AG04449 (cell line): Measurements from ENCODE around the gene CASTOR1.

ENCODE experiments used
- CTCF ChIA-PET: fragments of 350-600 bp; formaldehyde crosslinking; extraction: SDS; loops from one replicate; lab custom pipeline; 2021; ENCODE audit warnings: antibody characterized with exemption; lab: Yijun Ruan, JAX
- POLR2A ChIA-PET: fragments of 400-600, 350-600 bp; formaldehyde crosslinking; extraction: SDS; loops from one replicate; lab custom pipeline; 2020; ENCODE audit warnings: antibody characterized with exemption, inconsistent platforms; lab: Yijun Ruan, JAX
- DNase-seq: peaks from one replicate; pipeline ENCODE4 v3.0.0-alpha.2; 2010; ENCODE audit warnings: low read depth, low spot score
- H3K4me3 ChIP-seq: 2 replicates; pipeline ENCODE4 v1.5.1; 2011; ENCODE audit warnings: low read depth, mild to moderate bottlenecking, control low read depth, low read length
- TF ChIP-seq, protein P1 (sequence below): IDR thresholded peaks from one replicate; pipeline ENCODE4 v1.5.1; 2011; ENCODE audit warnings: mild to moderate bottlenecking, moderate library complexity, low read length, control low read depth, inconsistent platforms; ENCODE audit not compliant: insufficient read depth; ENCODE audit errors: missing control alignments

The CASTOR1 gene

GRCh38 chr22:30291058-30291892, 2.0 kb upstream of the CASTOR1 start:
- H3K4me3 ChIP-seq: no peak overlapping the region
- TF ChIP-seq, protein P1, sequence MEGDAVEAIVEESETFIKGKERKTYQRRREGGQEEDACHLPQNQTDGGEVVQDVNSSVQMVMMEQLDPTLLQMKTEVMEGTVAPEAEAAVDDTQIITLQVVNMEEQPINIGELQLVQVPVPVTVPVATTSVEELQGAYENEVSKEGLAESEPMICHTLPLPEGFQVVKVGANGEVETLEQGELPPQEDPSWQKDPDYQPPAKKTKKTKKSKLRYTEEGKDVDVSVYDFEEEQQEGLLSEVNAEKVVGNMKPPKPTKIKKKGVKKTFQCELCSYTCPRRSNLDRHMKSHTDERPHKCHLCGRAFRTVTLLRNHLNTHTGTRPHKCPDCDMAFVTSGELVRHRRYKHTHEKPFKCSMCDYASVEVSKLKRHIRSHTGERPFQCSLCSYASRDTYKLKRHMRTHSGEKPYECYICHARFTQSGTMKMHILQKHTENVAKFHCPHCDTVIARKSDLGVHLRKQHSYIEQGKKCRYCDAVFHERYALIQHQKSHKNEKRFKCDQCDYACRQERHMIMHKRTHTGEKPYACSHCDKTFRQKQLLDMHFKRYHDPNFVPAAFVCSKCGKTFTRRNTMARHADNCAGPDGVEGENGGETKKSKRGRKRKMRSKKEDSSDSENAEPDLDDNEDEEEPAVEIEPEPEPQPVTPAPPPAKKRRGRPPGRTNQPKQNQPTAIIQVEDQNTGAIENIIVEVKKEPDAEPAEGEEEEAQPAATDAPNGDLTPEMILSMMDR: no peak
- ChIA-PET CTCF (interaction anchor here (1.0 to 7.9 kb wide), 6 partner anchors 9 to 183 kb away, joined by 3 to 235 read pairs (median 6); partner anchors contain the start of genes RNF215 and SEC14L2), POLR2A (interaction anchor here (0.6 to 1.2 kb wide), 5 partner anchors 9 to 87 kb away, joined by 3 to 4 read pairs (median 3); partner anchors contain the start of gene TBC1D10A)
- DNase-seq: no peak

DNA sequence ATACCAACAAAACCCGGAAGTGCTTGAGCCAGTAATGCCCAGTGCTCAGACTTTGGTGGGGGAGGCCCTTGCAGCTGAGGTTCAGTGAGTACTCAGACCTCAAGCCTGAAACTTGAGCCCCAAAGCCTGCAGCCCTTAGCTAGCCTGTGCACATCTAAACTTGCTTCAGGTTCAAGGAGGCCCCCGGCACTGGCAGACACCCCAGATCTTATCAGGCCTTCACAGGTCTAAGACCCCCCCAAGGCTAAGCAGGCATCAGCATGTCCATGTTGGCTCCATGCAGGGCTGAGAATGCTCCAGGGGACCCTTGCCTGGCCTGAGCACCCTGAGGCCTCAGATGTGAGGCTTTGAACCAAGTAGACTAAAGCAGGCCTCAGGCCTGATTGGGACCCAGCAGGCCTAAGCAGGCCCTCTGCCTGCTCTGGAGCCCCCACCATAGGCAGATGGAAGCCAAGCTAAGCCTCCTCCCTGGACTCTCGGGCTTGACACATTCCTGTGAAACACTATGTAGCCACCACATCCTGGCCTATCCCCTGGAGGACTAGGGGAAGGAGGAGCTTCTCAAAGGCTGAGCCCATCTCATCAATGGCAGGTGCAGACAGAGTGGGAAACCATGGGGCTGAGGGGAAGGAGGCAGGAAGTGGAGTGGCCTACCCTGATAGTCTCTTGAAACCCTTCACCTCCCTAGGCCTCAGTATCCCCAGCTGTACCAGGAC, 1.2 kb upstream of the CASTOR1 start:
- POLR2A ChIA-PET: interaction anchor here (0.6 to 1.5 kb wide), 7 partner anchors 10 to 87 kb away, joined by 3 to 4 read pairs (median 3); partner anchors contain the start of genes CCDC157, SF3A1 and TBC1D10A
- no peak for DNase-seq
- TF ChIP-seq, protein P1: no peak
- no peak overlapping the region for H3K4me3 ChIP-seq
- CTCF ChIA-PET: interaction anchor here (1.0 to 7.9 kb wide), 8 partner anchors 9 to 182 kb away, joined by 3 to 235 read pairs (median 16); partner anchors contain the start of genes RNF215 and SEC14L2

DNA sequence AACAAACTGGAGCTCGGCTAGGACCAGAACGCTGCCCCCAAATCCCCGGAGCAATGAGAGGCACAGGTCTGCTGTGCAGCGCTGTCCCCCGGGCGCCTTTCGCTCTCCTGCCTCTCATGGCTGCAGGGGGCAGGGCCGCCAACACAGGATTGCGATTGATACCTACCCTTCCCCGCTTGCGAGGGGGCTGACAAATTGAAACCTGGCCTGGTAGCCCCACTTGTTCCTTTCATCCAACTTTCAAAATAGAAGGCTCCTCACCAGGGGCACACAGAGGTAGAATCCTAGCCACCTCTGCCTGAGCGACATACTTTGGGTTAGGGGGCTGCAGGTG, 642 bp upstream of the CASTOR1 start:
- H3K4me3 ChIP-seq: peak overlapping the region; percentile 55
- TF ChIP-seq, protein P1: no peak
- DNase-seq: no peak
- ChIA-PET POLR2A (interaction anchor here (0.9 to 2.0 kb wide), 4 partner anchors 12 to 98 kb away, joined by 3 to 6 read pairs (median 4); partner anchors contain the start of genes CCDC157 and SF3A1), CTCF (interaction anchor here (1.9 to 7.9 kb wide), 9 partner anchors 11 to 181 kb away, joined by 5 to 235 read pairs (median 25); partner anchors contain the start of genes RNF215, SEC14L2 and TBC1D10A)

- TF ChIP-seq, protein P1: no peak
Measured at GRCh38 chr22:30288419-30289140, 725 bp downstream of the CASTOR1 start.

DNA sequence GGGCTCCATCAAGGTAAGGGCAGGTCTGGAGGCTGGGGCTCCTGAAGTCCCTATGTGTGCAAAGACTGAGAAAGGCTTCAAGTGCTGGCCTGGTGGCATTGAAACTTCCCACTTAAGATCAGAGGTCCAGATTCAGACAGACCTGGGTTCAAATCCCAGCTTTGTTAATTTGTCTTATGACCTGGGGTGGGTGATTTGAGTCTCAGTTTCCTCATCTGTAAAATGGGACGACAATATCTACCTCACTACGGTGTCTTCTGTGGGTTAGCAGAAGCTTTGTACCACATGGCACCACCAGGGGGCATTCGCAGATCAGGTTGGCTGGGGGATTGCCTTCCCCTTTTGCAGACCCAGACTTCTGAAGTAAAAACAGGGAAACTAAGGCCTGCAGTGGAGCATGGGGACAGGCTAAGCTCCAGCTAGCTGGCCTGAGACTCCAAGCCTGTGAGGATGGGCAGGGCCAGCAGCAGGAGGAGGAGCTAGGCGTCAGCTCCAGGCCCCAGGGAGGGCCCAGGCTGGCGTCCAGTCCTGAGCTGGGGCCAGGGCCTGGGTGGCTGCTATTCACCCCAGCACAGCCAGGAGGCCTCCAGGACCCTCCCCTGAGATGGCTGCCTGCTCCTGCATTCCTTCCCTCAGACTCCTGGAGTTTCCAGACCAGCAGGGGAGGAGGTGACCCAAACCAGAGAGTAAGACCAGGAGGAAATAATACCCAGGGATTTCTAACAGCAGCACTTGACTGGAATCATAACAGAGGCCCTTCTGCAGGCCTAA, 1.5 kb downstream of the CASTOR1 start:
- peak overlapping the region; percentile 81 for H3K4me3 ChIP-seq
- TF ChIP-seq, protein P1: peak; percentile 85
- DNase-seq: peak; percentile 68
- ChIA-PET POLR2A (interaction anchor here (0.7 to 2.0 kb wide), 6 partner anchors 10 to 100 kb away, joined by 3 to 11 read pairs (median 4); partner anchors contain the start of gene TBC1D10A), CTCF (interaction anchor here (0.7 to 7.9 kb wide), 44 partner anchors 11 to 466 kb away, joined by 3 to 235 read pairs (median 9); partner anchors contain the start of genes CCDC157, RNF215, SEC14L2 and SF3A1)

More at GRCh38 chr22:30288419-30289140, 725 bp downstream of the CASTOR1 start:
- no peak for DNase-seq
- CTCF ChIA-PET: interaction anchor here (0.6 to 7.9 kb wide), 42 partner anchors 11 to 277 kb away, joined by 3 to 235 read pairs (median 9); partner anchors contain the start of genes CCDC157, RNF215, SEC14L2 and SF3A1
- POLR2A ChIA-PET: interaction anchor here (0.7 to 2.0 kb wide), 7 partner anchors 11 to 99 kb away, joined by 3 to 11 read pairs (median 4); partner anchors contain the start of genes CCDC157, SF3A1 and TBC1D10A
- H3K4me3 ChIP-seq: peak overlapping the region; percentile 81
